LNCAP (cell line): Measurements from ENCODE around the gene OSTF1.

Experiments used
- CTCF ChIP-seq: fragments of 450-650 bp; IDR thresholded peaks from 2 replicates; pipeline ENCODE4 v1.5.1; 2017; ENCODE audit warnings: mild to moderate bottlenecking

The OSTF1 gene

DNA sequence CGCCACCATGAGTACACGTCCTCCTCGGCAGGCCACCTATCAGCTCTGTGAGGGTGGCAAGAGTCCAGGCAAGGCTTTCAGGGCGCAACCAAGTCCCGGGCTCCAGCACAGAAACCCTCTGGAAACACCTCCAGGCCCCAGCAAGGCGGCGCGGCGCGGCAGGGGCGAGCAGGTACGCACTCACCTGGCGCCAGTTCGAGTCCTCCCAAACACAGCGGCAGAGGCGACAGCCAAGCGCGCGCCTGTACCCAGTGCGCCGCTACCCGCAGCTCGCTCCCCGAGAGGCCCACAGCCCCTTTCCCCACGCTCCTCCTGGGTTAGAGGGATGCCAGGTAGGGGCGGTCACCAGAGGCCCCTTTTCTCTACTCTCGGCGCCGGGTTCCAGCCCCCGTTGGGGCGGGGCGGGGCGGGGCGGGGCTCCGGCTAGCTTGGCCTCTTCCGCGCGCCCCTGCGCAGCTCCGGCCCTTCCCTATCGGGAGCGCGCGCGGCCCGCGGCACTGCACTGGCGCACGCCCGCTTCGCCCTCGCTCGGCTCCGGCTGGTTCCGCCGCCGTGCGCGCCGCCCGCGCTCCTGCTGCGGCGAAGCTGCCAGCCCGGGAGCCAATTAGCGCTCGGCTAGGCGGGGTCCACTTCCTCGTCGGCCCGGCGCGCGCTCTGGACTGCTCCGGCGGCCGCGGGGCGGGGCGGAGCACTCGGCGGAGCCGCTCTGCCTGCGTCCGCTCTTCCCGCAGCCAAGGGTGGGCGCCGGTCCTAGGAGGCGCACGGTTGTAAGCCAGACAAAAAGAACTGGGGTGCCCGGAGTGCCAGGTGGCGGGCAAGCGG is at the start of gene OSTF1, which contains the start of gene NMRK1:
Gene OSTF1, plus strand, starts transcription at position 691 of the 822 bp plus-strand sequence. CDS start 179 bp downstream, outside the sequence.
Gene NMRK1, minus strand, starts transcription at position 332 of the 822 bp plus-strand sequence. CDS start 5,040 bp downstream, outside the sequence.
- no peak for TF ChIP-seq CTCF

- no peak for TF ChIP-seq CTCF
These were observed 49.3 kb upstream of the OSTF1 start for GRCh38 chr9:75039009-75039408.

DNA sequence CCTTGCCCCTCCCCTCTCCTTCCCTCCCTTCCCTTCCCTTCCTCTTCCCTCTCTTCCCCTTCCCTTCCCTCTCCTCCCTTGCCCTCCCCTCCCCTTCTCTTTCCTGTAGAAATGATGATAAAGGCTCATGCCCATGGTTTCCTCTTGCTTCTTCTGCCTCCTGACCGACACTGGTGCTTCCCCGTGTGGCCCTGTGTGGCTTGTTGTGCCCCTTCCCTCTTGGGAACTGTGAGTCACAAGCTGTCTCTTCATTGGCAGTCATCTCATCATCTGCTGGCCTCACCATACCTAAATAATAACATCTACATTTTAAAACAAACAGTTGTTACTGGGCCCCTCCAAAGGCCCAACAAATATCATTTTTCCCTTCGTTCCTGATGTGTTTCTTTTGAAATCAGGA is 48.5 kb upstream of the OSTF1 start:
- no peak for TF ChIP-seq CTCF

DNA sequence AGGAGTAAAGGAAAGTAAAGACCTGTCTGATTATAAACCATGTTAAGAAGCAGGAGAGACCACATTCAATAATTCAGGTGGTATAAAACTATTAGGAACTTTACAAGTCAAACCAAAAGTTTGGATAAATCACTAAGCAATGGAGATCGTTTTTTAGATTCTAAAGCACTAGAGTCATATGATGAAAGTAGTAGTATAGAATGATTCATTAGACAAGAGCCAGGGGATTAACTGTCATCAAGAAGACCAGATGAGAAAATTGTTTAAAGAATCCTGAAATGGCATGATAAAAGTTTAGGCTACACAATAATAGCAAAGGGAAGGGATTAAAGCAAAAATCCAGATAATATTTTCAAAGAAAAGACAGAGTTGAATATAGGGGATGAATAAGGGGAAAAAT is 47.3 kb upstream of the OSTF1 start:
- no peak for TF ChIP-seq CTCF

DNA sequence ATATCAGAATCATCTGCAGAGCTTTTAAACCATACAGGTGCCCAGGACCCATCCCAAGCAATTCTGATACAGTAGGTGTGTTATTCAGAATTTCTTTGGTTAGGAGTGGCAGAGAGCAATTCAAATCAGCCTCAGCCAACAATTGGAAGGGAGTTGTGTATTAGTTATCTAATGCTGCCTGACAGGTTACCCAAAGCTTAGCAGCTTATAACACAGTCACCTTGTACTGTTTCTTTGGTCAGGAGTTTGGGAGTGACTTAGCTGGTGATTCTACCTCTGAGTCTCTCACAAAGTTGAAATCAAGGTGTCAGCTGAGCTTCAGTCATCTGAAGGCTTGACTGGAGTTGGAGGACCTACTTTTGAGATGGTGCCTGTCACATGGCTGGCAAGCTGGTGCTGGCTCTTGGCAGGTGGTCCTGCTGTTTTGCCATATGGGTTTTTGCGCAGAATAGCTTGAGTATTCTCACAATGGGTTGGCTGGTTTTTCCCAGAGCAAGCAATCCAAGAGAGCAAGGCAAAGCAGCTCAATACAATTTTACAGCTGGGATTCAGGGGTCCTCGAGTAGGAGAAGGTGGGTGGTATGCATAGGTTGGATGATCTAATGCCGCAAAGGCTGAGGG is 41.5 kb upstream of the OSTF1 start:
- no peak for TF ChIP-seq CTCF

GRCh38 chr9:75047506-75047905 is 40.8 kb upstream of the OSTF1 start:
- no peak for TF ChIP-seq CTCF

DNA sequence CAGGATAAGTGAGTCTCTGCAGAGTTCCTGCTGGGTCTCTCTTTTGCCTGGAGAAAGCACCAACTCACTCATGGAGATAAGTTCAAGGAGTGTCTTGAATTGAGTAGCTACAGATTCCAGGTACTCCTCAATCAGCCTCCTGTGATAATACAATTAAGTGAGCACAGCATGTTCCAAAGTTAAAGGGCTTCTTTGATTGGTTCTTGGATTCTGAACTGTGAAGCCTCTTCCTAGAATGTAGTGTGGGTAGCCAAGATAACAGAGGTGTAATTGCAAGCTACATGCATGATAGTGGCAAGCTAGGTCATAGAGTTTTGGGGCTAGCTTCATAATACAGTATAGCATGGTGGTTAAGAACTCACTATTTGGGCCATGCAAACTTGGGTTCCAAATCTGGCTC is 37.0 kb upstream of the OSTF1 start:
- no peak for TF ChIP-seq CTCF
